ENCODE data around the gene LMAN1L.
A peak's percentile ranks its signal among the peaks of the same experiment; 100 is the strongest.

- TF ChIP-seq CTCF (IDR thresholded peaks at IDR 0.05; ENCODE audit: low read depth, low read length), result peak; percentile 14; the same call in 1 of the 2 replicates
- no peak for TF ChIP-seq EZH2phosphoT487 (IDR thresholded peaks at IDR 0.05; ENCODE audit: low read depth)
Observed at GRCh38 chr15:74821091-74821789, 8.6 kb downstream of the LMAN1L start.

Measured in OCI-LY3 (cell line).